Colon (tissue), 2 donors: ENCODE measurements around the gene L3MBTL1.
"Not testable (repeated sequence)": the region's sequence is repeated elsewhere in the genome, so short reads cannot be mapped to it uniquely, and the experiment has no call there.

Source experiments
- FAIRE-seq: peaks from 2 replicates; lab custom pipeline; 2012; peaks lifted over from hg19 to GRCh38; lab: Jason Lieb, UNC
- donor health status: control.
- donor health status: control.

The L3MBTL1 gene

GRCh38 chr20:43507150-43508080 lies at the start of gene L3MBTL1:
Gene L3MBTL1 (plus strand): TSS chr20:43507697. CDS start chr20:43513504, 5,807 bp downstream.
- FAIRE-seq = no peak

GRCh38 chr20:43458422-43458924 lies 49.0 kb upstream of the L3MBTL1 start:
- no peak for FAIRE-seq

GRCh38 chr20:43459022-43459942 lies 48.2 kb upstream of the L3MBTL1 start:
- FAIRE-seq = no peak

GRCh38 chr20:43460172-43460829 lies 47.2 kb upstream of the L3MBTL1 start:
- FAIRE-seq = no peak

GRCh38 chr20:43460830-43461200 lies 46.7 kb upstream of the L3MBTL1 start:
- FAIRE-seq = no peak

- no peak for FAIRE-seq
These were observed 45.4 kb upstream of the L3MBTL1 start for GRCh38 chr20:43461894-43462659.

- no peak for FAIRE-seq
These were observed 44.6 kb upstream of the L3MBTL1 start for GRCh38 chr20:43462660-43463526.

GRCh38 chr20:43463527-43464218 lies 43.8 kb upstream of the L3MBTL1 start:
- no peak for FAIRE-seq

- no peak for FAIRE-seq
These were observed 43.2 kb upstream of the L3MBTL1 start for GRCh38 chr20:43464219-43464790.

- FAIRE-seq = no peak
These were observed 41.9 kb upstream of the L3MBTL1 start for GRCh38 chr20:43465625-43465943.

GRCh38 chr20:43467589-43467988 lies 39.9 kb upstream of the L3MBTL1 start:
- FAIRE-seq = no peak

- FAIRE-seq = no peak
These were observed 34.7 kb upstream of the L3MBTL1 start for GRCh38 chr20:43472671-43473380.

GRCh38 chr20:43473381-43473704 lies 34.2 kb upstream of the L3MBTL1 start:
- no peak for FAIRE-seq

GRCh38 chr20:43477193-43477592 lies 30.3 kb upstream of the L3MBTL1 start:
- FAIRE-seq = no peak

GRCh38 chr20:43477619-43478018 lies 29.9 kb upstream of the L3MBTL1 start:
- no peak for FAIRE-seq

GRCh38 chr20:43490038-43490437 lies 17.5 kb upstream of the L3MBTL1 start:
- no peak for FAIRE-seq

- no peak for FAIRE-seq
These were observed 15.4 kb upstream of the L3MBTL1 start for GRCh38 chr20:43492101-43492500.

- no peak for FAIRE-seq
These were observed 12.1 kb upstream of the L3MBTL1 start for GRCh38 chr20:43495388-43495787.

GRCh38 chr20:43502021-43502420 lies 5.5 kb upstream of the L3MBTL1 start:
- not testable (repeated sequence) for FAIRE-seq
